Inflammatory macrophage (primary cell): ENCODE results near the gene DENND6B.
"Not testable (repeated sequence)": the region's sequence is repeated elsewhere in the genome, so short reads cannot be mapped to it uniquely, and the experiment has no call there.

Source experiments
- DNase-seq, 2 donors: peaks; one replicate each; pipeline ENCODE4 v3.0.0-alpha.2; 2020 to 2022

DENND6B gene

GRCh38 chr22:50338860-50339462, 12.1 kb upstream of the DENND6B start:
- DNase-seq = no peak

GRCh38 chr22:50338042-50338573, 11.3 kb upstream of the DENND6B start:
- no peak for DNase-seq

DNA sequence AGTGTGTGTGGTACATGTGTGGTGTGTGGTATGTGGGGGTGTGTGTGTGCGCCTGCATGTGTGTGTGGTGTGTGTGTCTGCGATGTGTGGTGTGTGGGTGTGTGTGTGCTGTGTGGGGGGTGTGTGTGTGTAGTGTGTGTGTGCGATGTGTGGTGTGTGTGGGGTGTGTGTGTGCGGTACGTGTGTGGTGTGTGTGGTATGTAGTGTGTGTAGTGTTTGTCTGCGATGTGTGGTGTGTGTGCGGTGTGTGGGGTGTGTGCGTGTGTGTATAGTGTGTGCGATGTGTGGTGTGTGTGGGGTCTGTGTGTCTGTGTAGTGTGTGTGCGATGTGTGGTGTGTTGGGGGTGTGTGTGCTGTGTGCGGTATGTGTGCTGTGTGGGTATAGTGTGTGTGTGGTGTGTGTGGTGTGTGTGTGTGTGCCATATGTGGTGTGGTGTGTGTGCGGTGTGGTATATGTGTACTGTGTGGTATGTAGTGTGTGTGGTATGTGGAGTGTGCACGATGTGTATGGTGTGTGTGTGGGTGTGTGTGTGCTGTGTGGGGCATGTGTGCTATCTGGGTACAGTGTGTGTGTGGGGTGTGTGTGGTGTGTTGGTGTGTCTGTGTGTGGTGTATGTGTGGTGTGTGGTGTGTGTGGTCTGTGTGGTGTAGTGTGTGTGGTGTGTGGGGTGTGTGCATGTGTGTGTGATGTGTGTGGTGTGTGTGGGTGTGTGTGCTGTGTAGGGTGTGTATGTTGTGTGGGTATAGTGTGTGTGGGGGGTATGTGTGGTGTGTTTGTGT, 10.6 kb upstream of the DENND6B start:
- no peak for DNase-seq

DNA sequence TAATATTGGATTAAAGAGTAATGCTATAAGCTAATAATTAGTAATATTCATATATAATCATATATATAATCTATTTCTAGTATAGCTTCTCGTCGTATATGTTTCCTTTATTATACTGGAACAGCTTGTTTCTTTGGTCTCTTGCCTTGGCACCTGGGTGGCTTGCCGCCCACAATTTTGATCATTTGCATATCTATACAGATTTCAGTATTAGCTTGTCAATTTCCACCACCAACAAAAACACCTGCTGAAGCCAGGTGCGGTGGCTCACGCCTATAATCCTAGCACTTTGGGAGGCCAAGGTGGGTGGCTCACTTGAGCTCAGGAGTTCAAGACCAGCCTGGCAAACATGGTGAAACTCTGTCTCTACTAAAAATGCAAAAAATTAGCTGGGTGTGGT, 7.6 kb upstream of the DENND6B start:
- not testable (repeated sequence) for DNase-seq

DNA sequence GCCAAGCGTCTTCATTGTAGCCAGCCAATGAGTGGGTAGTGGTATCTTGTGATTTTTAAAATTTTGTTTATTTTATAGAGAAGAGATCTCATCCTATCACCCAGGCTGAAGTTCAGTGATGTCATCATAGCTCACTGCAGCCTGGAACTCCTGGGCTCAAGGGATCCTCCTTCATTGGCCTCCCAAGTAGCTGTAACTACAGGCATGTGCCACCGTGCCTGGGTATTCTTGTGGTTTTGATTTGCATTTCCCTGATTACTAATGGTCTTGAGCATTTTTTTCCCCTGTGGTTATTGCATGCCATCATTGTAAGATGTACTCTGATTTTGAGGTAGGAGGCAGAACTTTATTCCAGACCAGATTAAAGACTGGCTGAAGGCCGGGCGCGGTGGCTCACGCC, 2.4 kb upstream of the DENND6B start:
- DNase-seq = no peak

DNA sequence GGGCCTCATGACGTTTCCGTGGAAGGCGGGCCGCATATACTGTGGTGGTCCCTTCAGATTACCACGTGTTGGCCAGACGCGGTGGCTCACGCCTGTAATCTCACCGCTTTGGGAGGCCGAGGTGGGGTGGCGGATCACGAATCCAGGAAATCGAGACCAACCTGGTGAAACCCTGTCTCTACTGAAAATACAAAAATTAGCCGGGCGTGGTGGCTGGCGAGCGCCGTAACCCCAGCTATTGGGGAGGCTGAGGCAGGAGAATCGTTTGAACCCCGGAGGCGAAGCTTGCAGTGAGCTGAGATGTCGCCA, 853 bp upstream of the DENND6B start:
- no peak for DNase-seq

- no peak for DNase-seq
Measured at GRCh38 chr22:50326225-50326955, 422 bp downstream of the DENND6B start.

DNA sequence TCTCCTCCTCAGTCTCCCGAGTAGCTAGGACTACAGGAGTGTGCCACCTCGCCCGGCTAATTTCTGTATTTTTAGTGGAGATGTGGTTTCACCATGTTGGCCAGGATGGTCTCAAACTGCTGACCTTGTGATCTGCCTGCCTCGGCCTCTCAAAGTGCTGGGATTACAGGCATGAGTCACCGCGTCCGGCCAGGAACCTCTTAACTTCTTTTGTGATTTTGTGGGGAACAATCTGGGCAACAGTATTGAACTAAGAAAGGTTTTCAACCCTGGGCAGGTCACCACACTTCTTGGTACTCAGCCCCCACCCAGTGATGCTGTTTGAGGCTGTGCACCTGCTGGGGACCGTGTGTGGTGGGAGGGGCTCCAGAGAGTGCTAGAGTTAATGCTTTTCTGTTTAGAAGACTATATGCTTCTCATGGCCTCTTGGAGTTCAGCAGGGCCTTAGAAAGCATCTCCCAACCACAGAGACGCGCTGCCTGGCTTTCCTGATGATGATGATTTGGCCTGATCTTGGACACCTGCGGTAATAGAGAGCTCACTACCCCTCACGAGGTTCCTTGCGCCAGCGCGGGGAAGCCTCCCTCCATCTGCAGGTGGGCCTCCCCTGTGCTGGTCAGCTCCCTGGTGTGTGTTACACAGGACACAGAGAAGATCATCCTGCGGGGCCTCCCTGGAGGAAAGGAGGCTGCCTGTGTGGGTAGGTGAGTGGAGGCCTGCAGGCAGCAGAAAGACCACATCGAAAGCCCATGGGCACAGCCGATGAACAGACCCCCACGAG, 1.2 kb downstream of the DENND6B start:
- no peak for DNase-seq

DNA sequence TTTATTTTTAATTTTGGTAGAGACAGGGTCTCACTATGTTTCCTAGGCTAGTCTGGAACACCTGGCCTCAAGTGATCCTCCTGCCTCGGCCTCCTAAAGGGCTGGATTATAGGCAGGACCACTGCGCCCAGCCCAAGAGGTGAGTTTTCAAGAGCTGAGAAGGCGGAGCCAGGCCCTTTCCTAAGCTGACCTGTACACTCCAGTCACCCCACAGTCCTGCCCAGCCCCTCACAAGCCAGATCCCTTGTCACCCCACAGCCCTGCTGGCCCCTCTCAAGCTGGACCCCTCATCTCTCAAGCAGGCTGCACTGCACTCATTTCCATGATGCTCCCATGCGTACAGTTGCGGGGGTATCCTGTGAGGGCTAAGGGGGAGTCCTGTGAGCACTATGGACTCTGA, 2.9 kb downstream of the DENND6B start:
- DNase-seq = no peak

GRCh38 chr22:50322382-50323104, 4.3 kb downstream of the DENND6B start:
- not testable (repeated sequence) for DNase-seq

DNA sequence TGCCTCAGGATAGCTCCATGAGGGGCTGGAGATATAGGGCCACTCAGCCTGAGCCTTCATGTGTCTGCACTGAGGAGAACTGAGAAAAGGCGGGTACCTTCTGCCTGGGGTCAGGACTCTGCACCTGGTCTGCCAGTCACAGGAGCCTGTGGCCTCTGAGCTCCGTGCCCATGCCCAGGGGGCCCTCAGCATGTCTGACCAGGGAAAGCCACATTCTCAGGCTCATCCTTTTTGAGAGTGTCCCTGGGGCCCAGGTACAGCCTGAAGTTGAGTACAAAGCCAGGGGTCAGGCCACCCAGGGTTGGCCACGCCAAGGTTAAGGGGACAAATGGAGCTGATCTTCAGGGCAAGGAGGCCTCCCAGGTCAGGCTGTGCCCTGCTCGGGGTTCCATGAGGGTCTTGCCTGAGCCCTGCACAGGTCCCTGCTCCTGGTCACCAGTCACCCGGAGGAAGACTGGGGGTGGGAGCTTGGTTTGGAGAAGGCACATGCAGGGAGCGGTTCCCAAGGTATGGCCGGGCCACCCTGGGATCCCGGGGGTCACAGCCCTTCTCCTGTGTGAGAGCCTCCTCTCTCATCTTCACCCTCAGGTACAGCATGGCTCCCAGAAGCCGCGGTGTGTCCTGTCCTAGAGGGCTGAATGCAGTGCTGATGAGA, 6.0 kb downstream of the DENND6B start:
- DNase-seq = no peak

GRCh38 chr22:50320116-50320515, 6.7 kb downstream of the DENND6B start:
- no peak for DNase-seq

GRCh38 chr22:50319503-50319951, 7.3 kb downstream of the DENND6B start:
- no peak for DNase-seq

- DNase-seq = no peak
Measured at GRCh38 chr22:50318698-50319411, 8.0 kb downstream of the DENND6B start.

DNA sequence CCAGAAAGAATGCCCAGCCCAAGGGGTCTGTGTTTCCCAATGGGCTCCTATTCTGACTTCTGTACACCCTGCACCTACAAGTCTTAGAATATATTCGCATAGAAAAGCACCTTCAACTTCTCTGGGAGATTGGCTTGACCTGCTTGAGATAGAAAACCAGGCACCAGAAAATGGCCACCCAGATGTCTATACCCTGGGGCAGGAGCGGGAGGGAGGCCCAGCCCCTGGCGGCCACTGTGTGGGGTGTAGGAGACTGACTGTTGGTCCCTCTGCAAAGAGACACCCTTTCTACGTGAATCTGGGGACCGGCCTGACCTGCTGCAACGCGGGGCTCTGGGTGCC, 8.5 kb downstream of the DENND6B start:
- DNase-seq = no peak

GRCh38 chr22:50317674-50318073, 9.1 kb downstream of the DENND6B start:
- DNase-seq = no peak

DNA sequence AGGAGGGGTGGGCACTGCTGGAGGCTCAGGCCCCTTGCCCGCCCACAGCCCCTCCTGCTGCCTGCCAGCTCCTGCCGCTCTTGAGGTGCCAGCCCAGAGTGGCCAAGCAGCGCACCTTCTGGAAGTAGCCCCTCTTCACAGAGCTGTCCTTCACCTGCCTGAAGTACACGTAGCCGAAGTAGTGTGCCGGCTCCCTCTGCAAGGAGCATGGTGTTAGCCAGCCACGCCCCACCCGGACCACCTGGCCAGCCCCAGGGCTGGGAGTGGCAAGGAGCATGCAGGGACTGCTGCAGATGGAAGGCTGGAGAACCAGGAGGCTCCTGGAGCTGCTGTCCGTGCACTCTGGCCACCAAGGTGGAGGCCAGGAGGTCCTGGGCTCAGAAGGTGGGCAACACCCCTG, 9.6 kb downstream of the DENND6B start:
- no peak for DNase-seq

DNA sequence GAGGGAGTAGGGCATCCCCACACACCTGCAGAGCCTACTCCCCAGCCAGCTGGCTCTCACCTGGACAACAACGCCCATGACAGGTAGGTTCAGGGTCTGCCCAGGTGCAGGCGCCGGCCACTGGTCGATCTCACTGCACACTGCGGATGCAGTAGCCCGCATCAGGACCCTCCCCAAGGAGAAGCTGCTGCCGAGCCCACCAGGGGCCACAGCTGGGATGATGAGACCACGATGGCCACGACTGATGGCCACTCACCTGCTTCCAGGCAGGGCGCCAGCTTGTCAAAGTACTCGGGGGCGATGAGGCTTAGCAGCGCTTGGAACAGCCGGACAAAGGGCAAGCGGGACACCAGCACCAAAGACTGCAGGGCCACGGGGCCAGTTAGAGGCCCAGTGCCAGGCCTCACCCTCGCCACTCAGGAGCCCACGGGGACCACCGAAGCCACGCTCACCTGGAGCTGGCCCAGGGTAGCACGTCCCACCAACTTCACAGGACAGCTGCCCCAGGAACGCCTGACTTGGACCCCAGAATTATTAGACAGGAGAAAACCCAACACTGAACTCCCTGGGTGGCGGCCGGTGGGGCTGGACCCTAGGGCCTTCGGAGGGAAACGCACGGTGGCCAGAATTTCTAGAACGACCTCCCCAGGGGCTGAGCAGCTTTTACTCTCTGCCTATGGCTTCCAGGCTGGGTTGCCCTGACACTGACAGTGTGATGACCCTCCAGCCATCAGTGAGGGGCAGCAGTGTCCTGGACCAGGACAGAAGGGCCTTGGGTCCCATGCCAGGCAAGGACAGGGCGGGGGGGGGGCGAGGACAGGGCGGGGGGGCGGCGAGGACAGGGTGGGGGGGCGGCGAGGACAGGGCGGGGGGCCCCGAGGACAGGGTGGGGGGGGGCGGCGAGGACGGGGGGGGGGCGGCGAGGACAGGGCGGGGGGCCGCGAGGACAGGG, 10.4 kb downstream of the DENND6B start:
- no peak for DNase-seq

DNA sequence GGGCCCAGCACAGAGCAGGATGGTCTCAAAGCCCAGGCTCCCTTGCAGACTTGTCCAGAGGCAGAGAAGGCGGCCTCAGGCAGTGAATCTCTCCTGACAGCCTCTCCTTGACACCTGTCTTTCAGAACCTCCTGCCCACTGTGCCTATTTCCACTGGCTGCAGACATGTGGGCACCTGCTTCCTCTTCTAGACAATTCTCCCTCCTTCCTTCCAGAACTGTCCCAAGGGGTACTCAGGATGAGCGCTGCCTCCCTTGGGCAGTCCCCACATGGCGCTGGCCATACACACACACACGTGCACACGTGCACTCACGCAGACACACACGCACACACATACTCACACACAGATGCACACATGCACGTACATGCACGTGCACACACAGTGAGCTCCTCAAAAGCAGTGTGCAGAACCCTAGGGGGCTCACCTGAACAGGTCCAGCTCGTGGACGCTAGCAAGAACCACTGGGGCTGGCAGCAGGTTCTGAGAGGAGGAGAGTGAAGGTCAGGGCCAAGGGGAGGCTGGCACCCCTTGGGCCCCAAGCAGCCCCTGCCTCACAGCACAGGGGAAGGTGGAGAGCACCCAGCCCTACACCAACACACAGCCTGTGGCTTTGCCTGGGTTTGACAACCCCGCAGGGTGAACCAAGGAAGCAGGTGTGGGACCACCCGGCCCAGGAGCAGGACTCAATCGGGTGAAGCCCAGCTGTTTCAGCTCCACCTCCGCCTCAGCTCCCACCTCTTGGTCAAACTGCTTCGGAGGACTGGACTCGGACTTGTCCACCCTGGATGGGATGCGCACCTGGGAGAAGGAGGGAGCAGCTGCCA, 11.3 kb downstream of the DENND6B start:
- no peak for DNase-seq
